GM21447 (cell line): ENCODE measurements around the gene ZNF217.
A peak's percentile ranks its signal among the peaks of the same experiment; 100 is the strongest.
"Not testable (repeated sequence)": the region's sequence is repeated elsewhere in the genome, so short reads cannot be mapped to it uniquely, and the experiment has no call there.

Experiments
- ATAC-seq: cut with Tn5 transposase; IDR thresholded peaks from one replicate; pipeline ENCODE4 v1.9.1; 2021; ENCODE audit not compliant: unreplicated experiment

Gene ZNF217

GRCh38 chr20:53598140-53599043 is 4.8 kb upstream of the ZNF217 start:
- no peak for ATAC-seq

GRCh38 chr20:53597521-53598120 is 4.0 kb upstream of the ZNF217 start:
- ATAC-seq = no peak

- ATAC-seq = no peak
These were observed 3.4 kb upstream of the ZNF217 start for GRCh38 chr20:53597030-53597482.

- ATAC-seq = not testable (repeated sequence)
These were observed 2.8 kb upstream of the ZNF217 start for GRCh38 chr20:53596189-53597001.

GRCh38 chr20:53595742-53596141 is 2.1 kb upstream of the ZNF217 start:
- ATAC-seq = not testable (repeated sequence)

GRCh38 chr20:53595018-53595378 is 1.4 kb upstream of the ZNF217 start:
- ATAC-seq = no peak

- peak; percentile 54 for ATAC-seq
These were observed 704 bp upstream of the ZNF217 start for GRCh38 chr20:53594068-53595017.

- ATAC-seq = no peak
These were observed 610 bp downstream of the ZNF217 start for GRCh38 chr20:53592992-53593465.

- peak; percentile 28 for ATAC-seq
These were observed 1.1 kb downstream of the ZNF217 start for GRCh38 chr20:53592454-53592991.

- ATAC-seq = not testable (repeated sequence)
These were observed 1.6 kb downstream of the ZNF217 start for GRCh38 chr20:53591941-53592441.

- ATAC-seq = not testable (repeated sequence)
These were observed 2.4 kb downstream of the ZNF217 start for GRCh38 chr20:53591206-53591741.

- not testable (repeated sequence) for ATAC-seq
These were observed 3.0 kb downstream of the ZNF217 start for GRCh38 chr20:53590608-53591007.

- ATAC-seq = not testable (repeated sequence)
These were observed 3.5 kb downstream of the ZNF217 start for GRCh38 chr20:53590122-53590521.

- not testable (repeated sequence) for ATAC-seq
These were observed 4.1 kb downstream of the ZNF217 start for GRCh38 chr20:53589321-53590065.

- not testable (repeated sequence) for ATAC-seq
These were observed 6.4 kb downstream of the ZNF217 start for GRCh38 chr20:53587157-53587703.

GRCh38 chr20:53586640-53587039 is 7.0 kb downstream of the ZNF217 start:
- ATAC-seq = no peak

- ATAC-seq = not testable (repeated sequence)
These were observed 7.7 kb downstream of the ZNF217 start for GRCh38 chr20:53585910-53586309.

GRCh38 chr20:53585004-53585569 is 8.6 kb downstream of the ZNF217 start:
- ATAC-seq = not testable (repeated sequence)
